WTC11 (cell line): Measurements from ENCODE around the gene CGNL1. TPM values are rescaled to one million over a fixed set of nuclear protein-coding genes. Genes with fewer than 3 reads are reported as not detected.

Experiments
- ATAC-seq: fragments of 200-7000 bp; cut with Tn5 transposase; 2 replicates; pipeline ENCODE4 v1.10.0; 2021; ENCODE audit warnings: mild to moderate bottlenecking, moderate library complexity
- CTCF ChIA-PET: fragments of 300-600 bp; sonication (Branson Sonifier 250); formaldehyde crosslinking; loops from one replicate; lab custom pipeline; 2021; ENCODE audit warnings: antibody characterized with exemption; lab: Charles Lee
- POLR2A ChIA-PET: fragments of 350-600 bp; sonication (Branson Sonifier 250); formaldehyde crosslinking; loops from one replicate; lab custom pipeline; 2021; ENCODE audit warnings: antibody characterized with exemption; lab: Charles Lee
- DNase-seq: peaks from one replicate; pipeline ENCODE4 v3.0.0; 2021; ENCODE audit warnings: low spot score
- H3K27ac Mint-ChIP-seq: 2 replicates; pipeline ENCODE4 v1.8.0; 2021; ENCODE audit warnings: mixed read lengths
- H3K27me3 Mint-ChIP-seq: 2 replicates; pipeline ENCODE4 v1.8.0; 2021; ENCODE audit warnings: low read depth, mild to moderate bottlenecking, moderate library complexity, mixed read lengths
- H3K36me3 Mint-ChIP-seq: 2 replicates; pipeline ENCODE4 v1.8.0; 2021; ENCODE audit warnings: mixed read lengths
- H3K4me1 Mint-ChIP-seq: 2 replicates; pipeline ENCODE4 v1.8.0; 2022; ENCODE audit warnings: mixed read lengths
- H3K4me3 Mint-ChIP-seq: 2 replicates; pipeline ENCODE4 v1.8.0; 2021; ENCODE audit warnings: mild to moderate bottlenecking, moderate library complexity, mixed read lengths
- H3K9me3 Mint-ChIP-seq: 2 replicates; pipeline ENCODE4 v1.8.0; 2021; ENCODE audit warnings: mixed read lengths
- CBFB ChIP-seq: sonication (generic); formaldehyde crosslinking; IDR thresholded peaks from 2 replicates; pipeline ENCODE4 v1.8.1; 2022; ENCODE audit warnings: mild to moderate bottlenecking, low read depth, missing genetic modification reagents
- CREM ChIP-seq: sonication (generic); formaldehyde crosslinking; IDR thresholded peaks from 2 replicates; pipeline ENCODE4 v1.8.1; 2022; ENCODE audit warnings: mild to moderate bottlenecking, missing genetic modification reagents, moderate library complexity
- FOXJ3 ChIP-seq: sonication (generic); formaldehyde crosslinking; IDR thresholded peaks from 2 replicates; pipeline ENCODE4 v1.9.0; 2021; ENCODE audit warnings: missing genetic modification reagents, mild to moderate bottlenecking, borderline replicate concordance
- FOXP1 ChIP-seq: sonication (generic); formaldehyde crosslinking; IDR thresholded peaks from 2 replicates; pipeline ENCODE4 v1.8.0; 2022; ENCODE audit warnings: missing genetic modification reagents, mild to moderate bottlenecking, moderate library complexity, borderline replicate concordance
- HMGA2 ChIP-seq: fragments of 250-450 bp; sonication (Bioruptor Pico); IDR thresholded peaks from 2 replicates; pipeline ENCODE4 v1.4.0; 2021; ENCODE audit warnings: mild to moderate bottlenecking, moderate library complexity
- IRF2 ChIP-seq: sonication (generic); formaldehyde crosslinking; IDR thresholded peaks from 2 replicates; pipeline ENCODE4 v1.8.0; 2022; ENCODE audit warnings: low read depth, missing genetic modification reagents, borderline replicate concordance
- KAT7 ChIP-seq: sonication (generic); formaldehyde crosslinking; IDR thresholded peaks from 2 replicates; pipeline ENCODE4 v1.8.1; 2023; ENCODE audit warnings: missing genetic modification reagents, mild to moderate bottlenecking, borderline replicate concordance
- OVOL2 ChIP-seq: fragments of 250-450 bp; sonication (Bioruptor Pico); IDR thresholded peaks from 2 replicates; pipeline ENCODE4 v1.9.0; 2021; ENCODE audit warnings: mild to moderate bottlenecking, borderline replicate concordance
- PRRX2 ChIP-seq: fragments of 250-450 bp; sonication (Bioruptor Pico); IDR thresholded peaks from 2 replicates; pipeline ENCODE4 v1.8.0; 2021; ENCODE audit warnings: mild to moderate bottlenecking
- RORB ChIP-seq: fragments of 250-450 bp; sonication (Bioruptor Pico); IDR thresholded peaks from 2 replicates; pipeline ENCODE4 v1.9.0; 2021; ENCODE audit warnings: mild to moderate bottlenecking
- SMAD4 ChIP-seq: sonication (generic); formaldehyde crosslinking; IDR thresholded peaks from 2 replicates; pipeline ENCODE4 v1.8.0; 2022; ENCODE audit warnings: mild to moderate bottlenecking, missing genetic modification reagents
- ZNF219 ChIP-seq: sonication (generic); formaldehyde crosslinking; IDR thresholded peaks from 2 replicates; pipeline ENCODE4 v1.8.0; 2023; ENCODE audit warnings: missing genetic modification reagents, mild to moderate bottlenecking, borderline replicate concordance
- total RNA-seq: library from RNA; stranded (reverse); gene quantifications from 3 replicates; pipeline ENCODE4 v1.2.3, GENCODE V29; 2021
- TF ChIP-seq, protein P1 (sequence below): sonication (generic); formaldehyde crosslinking; IDR thresholded peaks from 2 replicates; pipeline ENCODE4 v1.8.1; 2023; ENCODE audit warnings: mild to moderate bottlenecking, missing genetic modification reagents, borderline replicate concordance
- TF ChIP-seq, protein P2 (sequence below): sonication (generic); formaldehyde crosslinking; IDR thresholded peaks from 2 replicates; pipeline ENCODE4 v1.8.1; 2022; ENCODE audit warnings: low read depth, mild to moderate bottlenecking, moderate library complexity, missing genetic modification reagents, borderline replicate concordance
- TF ChIP-seq, protein P3 (sequence below): sonication (generic); formaldehyde crosslinking; IDR thresholded peaks from 2 replicates; pipeline ENCODE4 v1.8.1; 2022; ENCODE audit warnings: missing genetic modification reagents, borderline replicate concordance
- TF ChIP-seq, protein P4 (sequence below): fragments of 250-450 bp; sonication (Bioruptor Pico); IDR thresholded peaks from 2 replicates; pipeline ENCODE4 v1.9.0; 2021; ENCODE audit warnings: mild to moderate bottlenecking
- TF ChIP-seq, protein P5 (sequence below): fragments of 200-600 bp; IDR thresholded peaks from 2 replicates; pipeline ENCODE4 v1.8.0; 2022; ENCODE audit warnings: antibody characterized with exemption
- TF ChIP-seq, protein P6 (sequence below): sonication (generic); formaldehyde crosslinking; IDR thresholded peaks from 2 replicates; pipeline ENCODE4 v1.8.1; 2022; ENCODE audit warnings: mild to moderate bottlenecking, missing genetic modification reagents, moderate library complexity, borderline replicate concordance

Gene CGNL1
- total RNA-seq, 1 experiment from 2014 or later: 57.3 TPM

DNA sequence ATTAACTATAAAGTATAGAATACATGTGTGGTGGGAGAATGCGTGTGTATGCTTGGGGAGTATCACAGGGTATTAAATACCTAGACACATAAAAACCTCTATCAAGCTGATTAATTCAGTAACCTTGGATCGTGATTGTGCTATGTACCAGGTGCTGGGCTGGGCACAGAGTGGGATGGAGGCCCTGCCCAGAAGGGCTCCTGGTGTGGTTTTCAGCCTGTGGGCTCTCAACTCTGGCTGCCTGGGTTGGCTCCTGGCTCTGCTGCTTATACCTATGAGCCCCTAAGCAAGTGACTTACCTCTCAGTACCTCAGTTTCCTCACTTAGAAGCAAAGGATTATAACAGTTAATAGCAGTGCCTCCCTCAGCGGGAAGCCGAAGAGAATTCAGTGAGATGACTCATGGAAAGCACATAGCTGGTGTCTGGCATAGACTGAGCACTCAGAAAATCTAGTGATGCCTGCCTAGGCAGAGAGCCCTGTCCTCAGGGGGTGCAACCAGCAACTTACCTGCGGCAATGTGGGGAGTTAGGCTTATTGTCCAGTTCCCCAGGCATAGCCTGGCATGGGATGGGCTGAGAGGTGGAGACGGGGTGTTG, 124.8 kb downstream of the CGNL1 start:
- ATAC-seq: no peak
- DNase-seq: no peak
- Mint-ChIP-seq H3K4me3 (no peak overlapping the region), H3K27me3 (no peaks in the 10 kb centered on the region), H3K4me1 (peaks cover 44% of the 10 kb centered on the region), H3K27ac (peak overlapping the region; percentile 92), H3K36me3 (peaks cover 3% of the 10 kb centered on the region; the same call in 1 of the 2 replicates), H3K9me3 (no peaks in the 10 kb centered on the region)
- CTCF ChIA-PET: interaction anchor here (1.3 to 2.6 kb wide), 2 partner anchors 15 to 26 kb away, joined by 4 to 6 read pairs; no protein-coding TSS in a partner anchor
- POLR2A ChIA-PET: no interaction called here
- TF ChIP-seq, protein P1, sequence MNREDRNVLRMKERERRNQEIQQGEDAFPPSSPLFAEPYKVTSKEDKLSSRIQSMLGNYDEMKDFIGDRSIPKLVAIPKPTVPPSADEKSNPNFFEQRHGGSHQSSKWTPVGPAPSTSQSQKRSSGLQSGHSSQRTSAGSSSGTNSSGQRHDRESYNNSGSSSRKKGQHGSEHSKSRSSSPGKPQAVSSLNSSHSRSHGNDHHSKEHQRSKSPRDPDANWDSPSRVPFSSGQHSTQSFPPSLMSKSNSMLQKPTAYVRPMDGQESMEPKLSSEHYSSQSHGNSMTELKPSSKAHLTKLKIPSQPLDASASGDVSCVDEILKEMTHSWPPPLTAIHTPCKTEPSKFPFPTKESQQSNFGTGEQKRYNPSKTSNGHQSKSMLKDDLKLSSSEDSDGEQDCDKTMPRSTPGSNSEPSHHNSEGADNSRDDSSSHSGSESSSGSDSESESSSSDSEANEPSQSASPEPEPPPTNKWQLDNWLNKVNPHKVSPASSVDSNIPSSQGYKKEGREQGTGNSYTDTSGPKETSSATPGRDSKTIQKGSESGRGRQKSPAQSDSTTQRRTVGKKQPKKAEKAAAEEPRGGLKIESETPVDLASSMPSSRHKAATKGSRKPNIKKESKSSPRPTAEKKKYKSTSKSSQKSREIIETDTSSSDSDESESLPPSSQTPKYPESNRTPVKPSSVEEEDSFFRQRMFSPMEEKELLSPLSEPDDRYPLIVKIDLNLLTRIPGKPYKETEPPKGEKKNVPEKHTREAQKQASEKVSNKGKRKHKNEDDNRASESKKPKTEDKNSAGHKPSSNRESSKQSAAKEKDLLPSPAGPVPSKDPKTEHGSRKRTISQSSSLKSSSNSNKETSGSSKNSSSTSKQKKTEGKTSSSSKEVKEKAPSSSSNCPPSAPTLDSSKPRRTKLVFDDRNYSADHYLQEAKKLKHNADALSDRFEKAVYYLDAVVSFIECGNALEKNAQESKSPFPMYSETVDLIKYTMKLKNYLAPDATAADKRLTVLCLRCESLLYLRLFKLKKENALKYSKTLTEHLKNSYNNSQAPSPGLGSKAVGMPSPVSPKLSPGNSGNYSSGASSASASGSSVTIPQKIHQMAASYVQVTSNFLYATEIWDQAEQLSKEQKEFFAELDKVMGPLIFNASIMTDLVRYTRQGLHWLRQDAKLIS (CRISPR knock-in tag): no peak
- TF ChIP-seq CBFB (CRISPR knock-in tag) (no peak), PRRX2 (CRISPR knock-in tag) (no peak), HMGA2 (CRISPR knock-in tag) (no peak), OVOL2 (CRISPR knock-in tag) (no peak), RORB (no peak), FOXP1 (CRISPR knock-in tag) (no peak), FOXJ3 (CRISPR knock-in tag) (no peak), CREM (CRISPR knock-in tag) (no peak)
- TF ChIP-seq, protein P2, sequence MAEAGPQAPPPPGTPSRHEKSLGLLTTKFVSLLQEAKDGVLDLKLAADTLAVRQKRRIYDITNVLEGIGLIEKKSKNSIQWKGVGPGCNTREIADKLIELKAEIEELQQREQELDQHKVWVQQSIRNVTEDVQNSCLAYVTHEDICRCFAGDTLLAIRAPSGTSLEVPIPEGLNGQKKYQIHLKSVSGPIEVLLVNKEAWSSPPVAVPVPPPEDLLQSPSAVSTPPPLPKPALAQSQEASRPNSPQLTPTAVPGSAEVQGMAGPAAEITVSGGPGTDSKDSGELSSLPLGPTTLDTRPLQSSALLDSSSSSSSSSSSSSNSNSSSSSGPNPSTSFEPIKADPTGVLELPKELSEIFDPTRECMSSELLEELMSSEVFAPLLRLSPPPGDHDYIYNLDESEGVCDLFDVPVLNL (CRISPR knock-in tag): no peak
- TF ChIP-seq, protein P3, sequence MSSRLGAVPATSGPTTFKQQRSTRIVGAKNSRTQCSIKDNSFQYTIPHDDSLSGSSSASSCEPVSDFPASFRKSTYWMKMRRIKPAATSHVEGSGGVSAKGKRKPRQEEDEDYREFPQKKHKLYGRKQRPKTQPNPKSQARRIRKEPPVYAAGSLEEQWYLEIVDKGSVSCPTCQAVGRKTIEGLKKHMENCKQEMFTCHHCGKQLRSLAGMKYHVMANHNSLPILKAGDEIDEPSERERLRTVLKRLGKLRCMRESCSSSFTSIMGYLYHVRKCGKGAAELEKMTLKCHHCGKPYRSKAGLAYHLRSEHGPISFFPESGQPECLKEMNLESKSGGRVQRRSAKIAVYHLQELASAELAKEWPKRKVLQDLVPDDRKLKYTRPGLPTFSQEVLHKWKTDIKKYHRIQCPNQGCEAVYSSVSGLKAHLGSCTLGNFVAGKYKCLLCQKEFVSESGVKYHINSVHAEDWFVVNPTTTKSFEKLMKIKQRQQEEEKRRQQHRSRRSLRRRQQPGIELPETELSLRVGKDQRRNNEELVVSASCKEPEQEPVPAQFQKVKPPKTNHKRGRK: no peak
- TF ChIP-seq, protein P4, sequence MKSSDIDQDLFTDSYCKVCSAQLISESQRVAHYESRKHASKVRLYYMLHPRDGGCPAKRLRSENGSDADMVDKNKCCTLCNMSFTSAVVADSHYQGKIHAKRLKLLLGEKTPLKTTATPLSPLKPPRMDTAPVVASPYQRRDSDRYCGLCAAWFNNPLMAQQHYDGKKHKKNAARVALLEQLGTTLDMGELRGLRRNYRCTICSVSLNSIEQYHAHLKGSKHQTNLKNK (CRISPR knock-in tag): no peak
- TF ChIP-seq, protein P5, sequence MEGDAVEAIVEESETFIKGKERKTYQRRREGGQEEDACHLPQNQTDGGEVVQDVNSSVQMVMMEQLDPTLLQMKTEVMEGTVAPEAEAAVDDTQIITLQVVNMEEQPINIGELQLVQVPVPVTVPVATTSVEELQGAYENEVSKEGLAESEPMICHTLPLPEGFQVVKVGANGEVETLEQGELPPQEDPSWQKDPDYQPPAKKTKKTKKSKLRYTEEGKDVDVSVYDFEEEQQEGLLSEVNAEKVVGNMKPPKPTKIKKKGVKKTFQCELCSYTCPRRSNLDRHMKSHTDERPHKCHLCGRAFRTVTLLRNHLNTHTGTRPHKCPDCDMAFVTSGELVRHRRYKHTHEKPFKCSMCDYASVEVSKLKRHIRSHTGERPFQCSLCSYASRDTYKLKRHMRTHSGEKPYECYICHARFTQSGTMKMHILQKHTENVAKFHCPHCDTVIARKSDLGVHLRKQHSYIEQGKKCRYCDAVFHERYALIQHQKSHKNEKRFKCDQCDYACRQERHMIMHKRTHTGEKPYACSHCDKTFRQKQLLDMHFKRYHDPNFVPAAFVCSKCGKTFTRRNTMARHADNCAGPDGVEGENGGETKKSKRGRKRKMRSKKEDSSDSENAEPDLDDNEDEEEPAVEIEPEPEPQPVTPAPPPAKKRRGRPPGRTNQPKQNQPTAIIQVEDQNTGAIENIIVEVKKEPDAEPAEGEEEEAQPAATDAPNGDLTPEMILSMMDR: no peak
- TF ChIP-seq, protein P6, sequence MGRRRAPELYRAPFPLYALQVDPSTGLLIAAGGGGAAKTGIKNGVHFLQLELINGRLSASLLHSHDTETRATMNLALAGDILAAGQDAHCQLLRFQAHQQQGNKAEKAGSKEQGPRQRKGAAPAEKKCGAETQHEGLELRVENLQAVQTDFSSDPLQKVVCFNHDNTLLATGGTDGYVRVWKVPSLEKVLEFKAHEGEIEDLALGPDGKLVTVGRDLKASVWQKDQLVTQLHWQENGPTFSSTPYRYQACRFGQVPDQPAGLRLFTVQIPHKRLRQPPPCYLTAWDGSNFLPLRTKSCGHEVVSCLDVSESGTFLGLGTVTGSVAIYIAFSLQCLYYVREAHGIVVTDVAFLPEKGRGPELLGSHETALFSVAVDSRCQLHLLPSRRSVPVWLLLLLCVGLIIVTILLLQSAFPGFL (CRISPR knock-in tag): no peak

DNA sequence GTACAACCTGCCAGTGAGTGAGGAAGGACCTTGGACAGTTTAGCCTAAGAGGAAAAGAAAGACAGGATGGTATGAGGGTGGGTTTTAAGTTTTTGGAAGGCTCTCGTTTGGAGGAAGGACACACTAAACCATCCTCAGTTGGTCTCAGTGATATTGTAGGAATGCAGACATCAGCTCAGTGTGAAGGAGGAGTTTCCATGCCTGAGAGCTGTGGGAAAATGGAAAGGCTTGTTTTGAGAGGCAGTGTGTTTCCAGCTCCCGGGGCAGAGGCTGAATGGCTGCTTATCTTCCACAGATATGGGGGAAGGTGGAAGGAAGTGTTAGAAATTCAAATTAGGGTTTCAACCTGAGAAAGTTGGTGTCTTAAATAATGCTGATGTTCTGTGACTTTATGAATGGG, 125.8 kb downstream of the CGNL1 start:
- H3K4me3 Mint-ChIP-seq: no peak overlapping the region
- peaks cover 44% of the 10 kb centered on the region for H3K4me1 Mint-ChIP-seq
- H3K27me3 Mint-ChIP-seq: no peaks in the 10 kb centered on the region
- DNase-seq: no peak
- ChIA-PET CTCF (interaction anchor here (1.1 to 5.5 kb wide), 4 partner anchors 24 to 161 kb away, joined by 5 to 81 read pairs (median 6); no protein-coding TSS in a partner anchor), POLR2A (no interaction called here)
- peak overlapping the region; percentile 66 for H3K27ac Mint-ChIP-seq
- TF ChIP-seq ZNF219 (no peak), IRF2 (CRISPR knock-in tag) (no peak), SMAD4 (CRISPR knock-in tag) (no peak), KAT7 (CRISPR knock-in tag) (no peak)
- TF ChIP-seq, protein P1 (CRISPR knock-in tag): no peak
- no peak for ATAC-seq
- H3K36me3 Mint-ChIP-seq: peaks cover 3% of the 10 kb centered on the region; the same call in 1 of the 2 replicates
- no peaks in the 10 kb centered on the region for H3K9me3 Mint-ChIP-seq
